ENCODE measurements around the gene CDK6.

- TF ChIP-seq CTCF (IDR thresholded peaks at IDR 0.05; ENCODE audit: low read depth, low read length) = no peak
- no peak for TF ChIP-seq EZH2phosphoT487 (IDR thresholded peaks at IDR 0.05; ENCODE audit: low read depth)
Measured at GRCh38 chr7:92758796-92759431, 77.5 kb downstream of the CDK6 start.

Data from OCI-LY3 (cell line).